DMS114 treated with DMSO at 0.1 percent for 48 hours (cell line): ENCODE data around the gene PRMT7.

Source experiments
- DNase-seq: peaks from one replicate; lab custom pipeline; 2025; ENCODE audit not compliant: unreplicated experiment; lab: John Stamatoyannopoulos, UW

Gene PRMT7

DNA sequence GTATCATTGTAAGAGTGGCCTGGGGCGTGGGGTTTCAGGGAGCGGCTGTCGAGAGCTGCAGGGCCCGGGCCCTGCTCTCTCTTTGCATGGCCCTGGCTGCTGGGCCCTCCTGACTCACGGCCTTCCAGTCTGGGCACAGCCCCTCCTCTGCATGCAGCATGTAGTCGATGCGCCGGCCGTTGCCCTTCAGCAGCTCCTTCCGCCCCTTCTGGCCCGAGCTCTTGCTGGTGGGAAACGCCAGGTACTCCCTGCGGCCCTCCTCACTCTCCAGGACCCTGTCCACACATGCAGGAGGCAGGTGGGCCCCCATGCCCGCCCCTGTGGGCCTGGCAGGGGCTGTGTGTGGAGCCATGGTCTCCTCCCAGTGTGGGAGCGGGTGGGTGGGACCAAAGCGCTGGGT, 50.7 kb downstream of the PRMT7 start:
- no peak for DNase-seq

- DNase-seq, result no peak
Measured at GRCh38 chr16:68362262-68362913, 51.6 kb downstream of the PRMT7 start.

GRCh38 chr16:68362947-68363657, 52.3 kb downstream of the PRMT7 start:
- no peak for DNase-seq

- no peak for DNase-seq
Measured at GRCh38 chr16:68363658-68364521, 53.1 kb downstream of the PRMT7 start.

GRCh38 chr16:68364561-68364998, 53.8 kb downstream of the PRMT7 start:
- no peak for DNase-seq

DNA sequence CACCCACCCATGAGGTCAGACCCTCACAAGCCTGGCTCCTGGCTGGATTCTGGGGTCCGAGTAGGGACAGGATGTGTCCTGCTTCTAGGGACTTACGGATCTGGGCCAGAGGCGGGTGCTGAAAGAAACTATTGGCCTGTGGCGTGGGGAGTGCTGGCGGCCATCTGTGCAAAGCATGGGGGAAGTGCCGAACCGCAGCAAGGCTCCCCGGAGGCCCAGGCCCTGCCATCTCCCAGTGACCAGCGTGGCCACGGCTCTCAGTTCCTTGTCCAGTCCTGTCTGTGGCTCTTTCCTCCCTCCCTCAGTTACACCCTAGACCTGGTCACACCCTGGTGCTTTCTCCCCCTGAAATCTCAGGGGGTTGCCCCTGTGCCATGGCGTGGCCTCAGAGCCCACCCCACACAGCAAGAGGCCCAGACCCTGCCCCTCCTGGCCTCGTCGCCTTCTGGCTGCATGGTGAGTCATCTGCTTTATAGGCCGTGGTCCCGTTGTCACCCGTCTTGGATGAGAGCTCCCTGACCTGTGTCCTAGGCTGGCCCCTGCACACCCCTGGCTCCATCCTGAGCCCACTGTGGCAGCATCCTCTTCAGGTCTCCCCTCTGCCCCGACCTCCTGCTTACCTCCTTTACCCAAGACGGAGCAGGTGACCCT, 54.5 kb downstream of the PRMT7 start:
- DNase-seq, result no peak

GRCh38 chr16:68366062-68366461, 55.2 kb downstream of the PRMT7 start:
- no peak for DNase-seq

GRCh38 chr16:68367030-68367429, 56.2 kb downstream of the PRMT7 start:
- peak; percentile 10 for DNase-seq

- no peak for DNase-seq
Measured at GRCh38 chr16:68367440-68367839, 56.6 kb downstream of the PRMT7 start.

DNA sequence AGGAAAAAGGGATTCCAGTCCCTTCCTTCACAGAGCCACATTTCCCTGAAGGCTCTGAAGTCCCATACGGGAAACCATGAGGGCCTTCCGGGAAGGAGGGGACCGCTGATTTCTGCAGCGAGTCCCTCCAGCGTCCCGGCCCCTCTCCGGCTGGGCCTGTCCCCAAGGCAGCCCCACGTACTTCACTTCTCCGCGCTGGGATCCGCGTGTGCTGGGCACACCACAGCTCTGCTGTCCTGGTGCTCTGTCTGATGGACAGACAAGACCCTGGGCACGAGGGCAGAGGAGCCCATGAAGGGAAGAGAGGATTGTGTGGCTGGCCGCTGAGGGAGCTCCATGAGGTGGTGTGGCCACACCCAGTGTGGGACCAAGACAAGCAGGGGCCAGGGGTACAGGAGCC, 57.1 kb downstream of the PRMT7 start:
- no peak for DNase-seq

DNA sequence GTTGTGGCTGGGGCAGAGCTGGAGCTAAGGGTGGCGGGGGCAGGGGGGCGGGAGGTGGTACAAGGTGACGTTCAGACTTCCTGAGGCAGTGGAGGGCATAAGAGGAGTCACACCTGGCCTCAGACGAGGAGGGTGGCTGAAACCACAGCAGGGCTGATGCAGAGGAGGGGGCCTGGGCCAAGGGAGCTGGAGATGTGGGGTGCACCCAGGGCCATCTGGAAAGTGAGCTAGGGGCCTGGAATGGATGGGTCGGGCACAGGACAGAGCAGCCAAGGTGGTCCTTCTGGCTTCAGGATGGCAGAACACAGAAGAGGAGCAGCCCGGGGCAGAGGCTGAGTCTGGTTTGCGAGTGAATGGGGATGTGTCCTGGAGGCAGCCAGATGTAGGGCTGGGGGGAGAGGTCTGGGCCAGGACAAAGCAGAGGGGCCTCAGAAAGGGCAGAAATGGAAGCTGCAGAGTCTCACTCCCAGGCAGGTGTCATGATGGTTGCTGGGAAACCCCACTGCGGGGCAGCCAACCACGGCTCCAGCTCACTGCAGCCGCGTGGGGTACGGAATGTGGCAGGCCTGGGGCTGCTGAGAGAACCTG, 57.6 kb downstream of the PRMT7 start:
- no peak for DNase-seq

DNA sequence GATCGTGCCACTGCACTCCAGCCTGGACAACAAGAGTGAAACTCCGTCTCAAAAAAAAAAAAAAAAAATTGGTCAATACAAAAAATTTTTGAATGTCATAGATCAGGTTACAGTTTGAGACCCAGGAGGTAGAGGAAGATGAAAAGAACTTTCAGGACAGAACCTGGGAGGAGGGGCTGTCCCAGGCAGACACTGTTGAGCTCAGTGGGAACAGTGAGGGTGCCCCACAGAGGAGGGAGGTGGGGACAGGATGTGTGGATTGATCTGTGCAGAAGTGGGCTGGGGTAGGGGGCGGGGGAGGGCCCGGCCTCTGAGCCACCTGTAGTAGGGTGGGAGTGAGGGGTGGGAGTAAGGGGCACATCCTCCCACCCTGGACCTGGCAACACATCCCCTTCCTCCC, 58.3 kb downstream of the PRMT7 start:
- no peak for DNase-seq

DNA sequence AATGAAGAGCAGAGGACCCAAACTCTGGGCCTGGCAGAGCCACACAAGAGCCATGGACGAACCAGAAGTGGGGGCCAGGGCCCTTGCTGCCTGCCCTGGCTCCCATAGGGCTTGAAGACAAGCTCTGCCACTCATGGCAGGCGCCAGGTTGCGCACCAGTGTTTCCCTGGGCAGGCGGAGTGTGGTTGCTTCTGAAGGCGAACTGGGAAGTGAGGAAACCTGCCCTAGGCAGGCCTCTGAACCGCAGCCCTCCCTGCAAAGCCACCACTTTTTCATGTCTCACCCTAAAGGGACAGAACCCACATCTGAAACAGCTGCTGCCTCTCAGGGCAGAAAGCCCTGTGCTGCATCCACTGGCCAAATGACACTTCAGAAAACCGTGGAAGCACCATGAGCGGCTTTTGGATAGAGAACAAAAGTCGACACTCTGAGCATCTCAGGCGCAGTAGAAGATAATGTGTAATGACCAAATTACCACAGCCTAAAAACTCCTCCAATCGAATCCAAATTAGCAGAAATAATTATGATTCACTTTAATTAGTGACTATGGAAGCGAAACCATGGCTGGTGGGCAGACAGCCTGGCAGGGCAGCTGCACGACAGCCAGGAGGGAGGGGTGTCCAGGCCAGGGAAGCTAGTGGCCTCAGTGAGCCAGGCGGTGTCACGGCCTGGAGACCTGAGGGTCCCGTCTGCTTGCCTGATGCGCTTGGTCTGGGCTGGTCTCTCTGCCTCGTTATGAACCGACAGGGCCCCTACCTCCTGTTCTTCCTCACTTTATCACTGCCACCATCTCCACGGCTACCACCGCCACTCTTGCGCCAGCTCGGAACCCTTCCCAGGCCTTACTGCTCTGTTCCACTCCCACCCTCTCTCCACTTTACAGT, 59.1 kb downstream of the PRMT7 start:
- DNase-seq, result no peak

DNA sequence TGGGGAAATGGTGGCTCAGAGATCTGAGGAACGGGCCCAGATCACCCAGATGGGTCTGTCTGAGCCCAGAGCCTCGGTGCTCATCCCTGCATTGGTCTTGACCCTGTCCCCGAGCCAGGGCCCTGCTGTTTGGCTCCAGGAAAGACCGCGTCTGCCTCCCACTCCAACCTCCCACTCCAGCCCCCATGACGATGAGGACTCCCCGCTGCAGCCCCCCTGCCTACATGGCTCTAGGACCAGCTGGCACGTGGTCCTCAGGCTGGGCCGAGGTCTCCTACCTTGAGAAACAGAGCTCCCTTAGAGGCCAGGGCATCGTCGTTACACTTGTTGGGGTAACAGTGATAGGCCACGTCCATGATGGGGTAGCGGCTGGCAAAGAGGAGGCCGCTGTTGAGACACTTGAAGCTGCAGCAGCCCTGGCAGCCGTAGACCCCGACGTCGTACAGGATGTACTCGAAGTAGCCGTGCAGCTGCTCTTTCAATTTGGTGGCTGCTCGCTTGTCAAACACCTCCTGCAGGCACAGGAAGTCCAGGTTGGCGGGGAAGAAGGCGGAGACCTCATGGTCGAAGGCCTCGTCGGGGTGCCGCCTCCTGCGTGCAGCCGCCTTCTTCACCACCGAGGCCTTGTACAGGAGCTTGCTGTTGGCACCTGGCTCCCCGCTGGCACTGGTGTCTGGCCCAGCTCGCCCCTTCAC, 59.9 kb downstream of the PRMT7 start:
- no peak for DNase-seq

GRCh38 chr16:68371276-68371651, 60.4 kb downstream of the PRMT7 start:
- DNase-seq, result no peak

DNA sequence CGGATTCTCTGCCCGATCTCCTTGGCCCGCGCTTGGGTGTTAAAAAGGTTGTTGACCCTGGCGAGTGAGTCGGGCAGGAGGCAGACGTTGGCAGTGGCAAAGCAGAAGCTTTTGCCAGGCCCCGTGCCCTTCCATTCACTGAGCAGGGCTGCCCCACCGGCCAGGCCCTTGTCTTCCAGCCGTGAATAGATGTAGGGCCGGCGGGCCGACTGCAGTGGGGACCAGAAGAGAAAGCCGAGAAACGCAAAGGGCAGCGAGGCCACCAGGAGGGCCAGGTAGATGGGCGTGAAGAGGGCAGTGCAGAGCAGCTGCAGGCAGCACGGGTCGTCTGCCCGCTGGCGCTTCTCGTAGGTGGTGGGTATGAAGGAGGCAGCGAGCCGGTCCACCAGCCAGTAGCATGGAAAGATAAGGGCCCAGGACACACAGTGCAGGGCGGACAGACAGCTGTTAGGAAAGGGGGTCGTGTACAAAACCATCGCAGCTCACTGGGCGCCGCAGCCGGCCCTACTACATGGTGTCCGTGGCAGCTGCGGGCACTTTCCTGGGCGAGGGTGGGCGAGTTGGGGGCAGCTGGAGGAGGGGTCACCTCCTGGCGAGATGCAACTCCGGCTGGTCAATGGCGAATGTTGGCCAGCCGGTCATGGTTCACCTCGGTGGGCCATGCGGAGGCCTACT, 61.0 kb downstream of the PRMT7 start:
- DNase-seq, result no peak

DNA sequence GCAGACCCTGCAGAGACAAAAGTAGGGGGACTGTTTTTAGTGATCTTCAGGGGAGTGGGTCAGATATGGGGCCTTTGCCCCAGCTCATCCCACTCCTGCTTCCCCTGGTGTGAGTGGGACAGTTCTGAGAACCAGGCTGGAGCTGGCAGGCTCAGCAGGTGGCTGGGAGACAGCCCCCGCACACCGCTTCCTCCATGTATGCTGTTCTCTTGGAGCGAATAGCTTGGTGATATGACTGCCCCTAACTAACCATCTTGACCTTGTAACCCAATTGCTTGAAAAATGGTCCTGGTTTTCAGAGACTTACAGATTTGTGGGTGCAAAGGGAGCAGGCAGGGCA, 61.5 kb downstream of the PRMT7 start:
- DNase-seq, result no peak

DNA sequence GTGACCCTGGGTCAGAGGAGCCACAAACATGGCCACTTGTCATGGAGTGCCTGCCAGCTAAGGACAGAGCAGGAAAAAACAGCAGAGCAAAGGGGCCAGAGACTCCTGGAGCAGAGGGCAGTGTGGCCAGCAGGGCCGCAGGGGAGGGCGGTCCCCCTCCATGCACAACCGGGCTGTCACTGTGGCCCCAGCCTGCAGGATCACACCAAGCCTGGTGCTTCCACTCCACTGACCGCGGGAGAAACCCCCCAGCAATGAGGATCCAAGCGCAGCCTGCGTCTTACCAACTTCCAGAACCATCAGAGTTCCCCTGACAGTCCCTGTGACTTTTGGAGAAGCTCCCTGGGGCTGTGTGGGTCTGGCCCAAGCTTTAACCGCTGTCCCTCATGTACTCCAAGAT, 62.0 kb downstream of the PRMT7 start:
- DNase-seq, result no peak
